Inflammatory macrophage treated with lipopolysaccharide for 1 hour (primary cell): ENCODE data around the gene HSPA2.
"Not testable (repeated sequence)": the region's sequence is repeated elsewhere in the genome, so short reads cannot be mapped to it uniquely, and the experiment has no call there.

Source experiments
- DNase-seq, 2 donors: peaks; one replicate each; pipeline ENCODE4 v3.0.0-alpha.2; 2020 to 2022

HSPA2 gene

DNA sequence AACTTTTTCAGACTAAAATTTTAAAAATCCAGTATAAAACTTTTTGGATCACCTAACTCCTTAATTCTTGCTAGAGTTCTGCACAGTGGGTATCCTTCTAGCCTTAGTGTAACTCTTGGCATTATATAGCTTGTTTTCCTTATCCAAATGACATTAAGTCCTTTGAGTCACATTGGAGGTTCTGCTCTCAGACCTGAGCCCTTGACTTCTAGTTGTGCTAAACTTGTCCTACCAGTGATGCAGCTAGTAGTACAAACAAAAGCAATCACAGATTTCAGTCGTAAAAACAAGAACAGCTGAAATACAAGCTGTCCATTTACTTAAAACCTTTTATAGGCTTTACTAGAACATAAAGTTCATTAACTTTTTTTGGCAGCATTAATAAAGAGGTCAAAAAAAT is 25.5 kb upstream of the HSPA2 start:
- DNase-seq, result no peak

DNA sequence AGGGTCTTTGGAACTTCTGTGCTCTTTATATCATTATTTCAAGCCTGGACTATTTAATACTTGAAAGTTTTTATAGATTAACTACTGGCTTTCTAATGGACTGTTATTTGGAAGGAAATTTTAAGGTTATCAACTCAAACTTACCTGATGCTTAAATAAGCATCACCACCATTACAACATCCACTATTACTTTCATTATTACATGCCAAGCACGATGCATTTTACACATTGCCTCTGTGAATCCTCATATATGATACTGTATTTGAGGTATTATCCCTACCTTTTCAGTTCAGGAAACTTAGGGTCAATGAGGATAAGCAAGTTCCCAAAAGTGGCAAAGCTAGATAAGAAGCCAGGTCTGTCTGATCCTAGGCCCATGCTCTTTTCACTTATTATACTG is 23.6 kb upstream of the HSPA2 start:
- DNase-seq, result no peak

GRCh38 chr14:64517667-64518066 is 22.9 kb upstream of the HSPA2 start:
- not testable (repeated sequence) for DNase-seq

GRCh38 chr14:64518229-64518628 is 22.3 kb upstream of the HSPA2 start:
- DNase-seq, result no peak

DNA sequence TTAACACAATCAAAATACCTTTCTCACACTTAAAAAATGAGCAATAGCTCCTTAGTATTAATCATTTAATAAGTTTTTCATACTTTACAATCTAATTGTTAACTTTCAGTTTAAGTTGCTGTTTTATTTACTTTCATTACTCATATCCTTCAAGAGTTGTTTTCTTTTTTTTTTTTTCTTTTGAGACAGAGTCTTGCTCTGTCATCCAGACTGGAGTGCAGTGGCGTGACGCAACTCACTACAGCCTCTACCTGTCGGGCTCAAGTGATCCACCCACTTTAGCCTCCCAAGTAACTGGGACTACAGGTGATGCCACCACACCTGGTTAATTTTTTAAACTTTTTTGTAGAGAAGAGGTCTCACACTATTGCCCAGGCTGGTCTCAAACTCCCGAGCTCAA is 19.8 kb upstream of the HSPA2 start:
- no peak for DNase-seq

GRCh38 chr14:64522591-64523355 is 17.8 kb upstream of the HSPA2 start:
- DNase-seq, result no peak

DNA sequence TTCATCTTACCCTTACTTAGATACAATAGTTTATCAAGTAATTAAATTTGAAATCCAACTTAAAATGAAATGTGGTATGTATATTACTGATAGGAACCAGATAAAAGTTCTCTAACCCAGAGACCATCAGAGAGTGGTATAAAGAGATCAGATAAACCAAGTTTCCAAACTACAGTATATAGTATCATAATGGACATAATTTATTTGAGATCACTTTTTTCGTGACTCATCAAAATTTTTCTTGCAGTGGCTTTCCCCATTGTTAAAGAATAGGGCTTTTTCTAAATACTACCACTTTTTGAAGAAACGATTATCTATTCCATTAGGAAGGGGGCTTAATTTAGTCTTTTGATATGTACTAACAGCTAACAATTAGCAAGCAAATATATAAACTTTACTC is 15.2 kb upstream of the HSPA2 start:
- DNase-seq, result no peak

DNA sequence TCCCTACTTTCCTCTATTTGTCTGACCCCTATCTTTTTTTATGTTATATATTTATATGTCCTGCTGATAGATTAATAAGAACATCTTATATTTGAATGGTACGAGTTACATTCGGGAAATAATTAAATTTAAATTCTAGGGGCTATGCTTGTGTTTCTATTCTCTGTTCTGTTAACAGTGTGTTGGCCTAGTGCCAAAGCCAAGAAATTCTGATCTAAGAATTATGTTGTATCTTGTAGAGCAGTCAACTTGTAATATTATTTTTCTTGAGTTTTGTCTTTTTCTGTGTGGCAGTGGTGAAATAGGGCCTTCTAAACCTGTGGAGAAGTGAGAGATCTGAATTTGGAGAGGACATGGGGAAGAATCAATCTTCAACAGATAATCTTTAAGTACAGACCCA is 9.0 kb upstream of the HSPA2 start:
- DNase-seq, result no peak

GRCh38 chr14:64536488-64537245 is 3.9 kb upstream of the HSPA2 start:
- DNase-seq, result no peak

DNA sequence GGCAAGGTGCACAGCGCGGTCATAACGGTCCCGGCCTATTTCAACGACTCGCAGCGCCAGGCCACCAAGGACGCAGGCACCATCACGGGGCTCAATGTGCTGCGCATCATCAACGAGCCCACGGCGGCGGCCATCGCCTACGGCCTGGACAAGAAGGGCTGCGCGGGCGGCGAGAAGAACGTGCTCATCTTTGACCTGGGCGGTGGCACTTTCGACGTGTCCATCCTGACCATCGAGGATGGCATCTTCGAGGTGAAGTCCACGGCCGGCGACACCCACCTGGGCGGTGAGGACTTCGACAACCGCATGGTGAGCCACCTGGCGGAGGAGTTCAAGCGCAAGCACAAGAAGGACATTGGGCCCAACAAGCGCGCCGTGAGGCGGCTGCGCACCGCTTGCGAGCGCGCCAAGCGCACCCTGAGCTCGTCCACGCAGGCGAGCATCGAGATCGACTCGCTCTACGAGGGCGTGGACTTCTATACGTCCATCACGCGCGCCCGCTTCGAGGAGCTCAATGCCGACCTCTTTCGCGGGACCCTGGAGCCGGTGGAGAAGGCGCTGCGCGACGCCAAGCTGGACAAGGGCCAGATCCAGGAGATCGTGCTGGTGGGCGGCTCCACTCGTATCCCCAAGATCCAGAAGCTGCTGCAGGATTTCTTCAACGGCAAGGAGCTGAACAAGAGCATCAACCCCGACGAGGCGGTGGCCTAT is 875 bp downstream of the HSPA2 start:
- DNase-seq, result no peak

GRCh38 chr14:64541972-64542835 is 1.7 kb downstream of the HSPA2 start:
- DNase-seq, result no peak

DNA sequence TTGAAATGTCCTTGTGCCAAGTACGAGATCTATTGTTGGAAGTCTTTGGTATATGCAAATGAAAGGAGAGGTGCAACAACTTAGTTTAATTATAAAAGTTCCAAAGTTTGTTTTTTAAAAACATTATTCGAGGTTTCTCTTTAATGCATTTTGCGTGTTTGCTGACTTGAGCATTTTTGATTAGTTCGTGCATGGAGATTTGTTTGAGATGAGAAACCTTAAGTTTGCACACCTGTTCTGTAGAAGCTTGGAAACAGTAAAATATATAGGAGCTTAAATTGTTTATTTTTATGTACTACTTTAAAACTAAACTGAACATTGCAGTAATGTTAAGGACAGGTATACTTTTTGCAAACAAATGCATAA is 2.3 kb downstream of the HSPA2 start:
- no peak for DNase-seq

DNA sequence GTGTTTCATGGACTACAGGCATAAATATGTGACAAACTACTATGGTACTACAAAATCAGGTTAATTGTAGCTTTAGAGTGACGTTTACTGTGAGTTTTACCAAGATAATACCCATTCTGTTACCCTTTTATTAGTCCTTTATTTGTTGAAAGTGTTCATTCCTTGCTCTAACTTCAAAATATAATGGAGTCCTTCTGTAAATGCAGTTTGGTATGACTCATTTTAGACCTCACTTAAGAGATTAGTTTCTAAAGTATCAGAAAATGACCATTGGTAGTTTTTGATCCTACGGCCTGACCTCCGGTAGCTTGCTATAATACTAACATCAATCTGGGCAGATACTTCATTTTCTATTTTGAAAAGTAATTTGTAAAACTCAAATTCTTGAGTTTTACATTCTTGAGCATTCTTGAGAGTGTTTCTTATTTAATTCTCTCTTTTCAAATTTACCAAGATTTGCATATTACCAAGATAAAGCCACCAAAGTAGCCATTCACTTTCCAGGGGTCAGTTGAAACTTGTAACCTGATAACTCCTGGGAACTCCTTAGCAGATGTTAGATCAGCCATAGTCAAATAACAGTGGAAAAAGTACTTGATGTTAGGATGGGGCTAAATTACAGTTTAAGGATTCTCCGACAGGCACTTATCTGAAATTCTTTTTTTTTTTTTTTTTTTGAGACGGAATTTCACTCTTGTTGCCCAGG is 4.2 kb downstream of the HSPA2 start:
- DNase-seq, result no peak

GRCh38 chr14:64549016-64549415 is 8.5 kb downstream of the HSPA2 start:
- DNase-seq, result no peak

DNA sequence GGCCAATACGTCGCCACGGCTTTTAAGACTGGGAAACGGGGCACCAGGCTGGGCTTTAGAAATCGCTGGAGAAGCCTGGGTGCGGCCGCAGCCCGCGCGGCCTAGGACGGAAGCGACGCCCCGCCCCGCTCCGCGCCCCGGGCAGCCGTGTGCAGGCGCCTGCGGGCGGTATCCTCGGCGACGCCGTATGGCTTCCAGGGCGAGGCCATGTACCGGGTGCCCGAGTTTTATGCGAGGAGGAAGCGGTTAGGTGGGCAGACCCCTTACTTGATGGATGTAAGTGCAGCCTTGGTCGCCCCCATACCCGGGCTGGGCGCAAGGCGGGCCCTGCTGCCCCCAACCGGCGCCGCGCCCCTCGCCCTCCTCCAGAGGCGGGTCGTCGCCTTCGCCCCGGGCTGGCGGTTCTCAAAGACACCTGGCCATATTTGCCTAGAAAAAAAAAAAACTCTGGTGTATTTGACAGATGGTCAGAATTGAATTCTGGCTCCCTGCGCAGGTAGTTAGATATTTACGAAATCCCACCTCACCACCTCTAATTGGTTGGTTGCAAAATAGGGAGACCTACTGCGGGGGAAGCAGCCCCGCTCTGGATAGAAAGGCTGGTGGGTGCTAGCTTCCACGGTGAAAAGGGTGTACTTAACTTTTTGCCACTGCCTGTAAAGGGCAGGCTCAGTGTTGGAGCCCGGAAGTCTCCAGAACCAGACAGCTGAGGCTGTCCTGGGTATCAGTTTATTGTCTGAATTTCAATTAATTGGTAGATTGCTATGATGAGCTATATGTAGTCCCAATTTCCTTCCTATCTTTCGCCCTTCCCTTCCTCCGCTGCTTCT is 9.5 kb downstream of the HSPA2 start, which contains the start of gene PPP1R36:
Gene PPP1R36 (plus strand): TSS at position 171 of the 830 bp plus-strand sequence. CDS start 37 bp downstream, at position 208.
- DNase-seq, result peak; percentile 23 to 41

GRCh38 chr14:64550621-64551333 is 10.2 kb downstream of the HSPA2 start:
- no peak for DNase-seq

DNA sequence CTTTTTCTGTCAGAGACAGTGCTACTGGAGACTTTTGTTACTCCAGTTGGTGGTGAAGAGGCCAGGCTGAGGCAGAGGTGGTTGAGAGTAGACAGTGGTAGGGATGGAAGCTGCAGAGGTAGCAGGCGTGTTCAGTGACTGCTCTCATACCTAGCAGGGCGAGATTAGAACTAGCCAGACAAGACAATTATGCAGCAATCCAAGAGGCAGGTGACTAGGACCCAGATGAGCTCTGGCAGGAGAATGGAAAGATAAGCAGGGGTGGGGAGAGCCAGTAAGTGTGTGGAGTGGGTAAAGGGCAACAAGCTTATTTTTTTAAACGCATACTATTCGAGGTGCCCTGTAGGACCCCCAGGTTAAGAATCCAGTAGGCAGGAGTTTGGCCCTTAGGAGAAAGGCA is 14.0 kb downstream of the HSPA2 start:
- no peak for DNase-seq

GRCh38 chr14:64556526-64556925 is 16.0 kb downstream of the HSPA2 start:
- DNase-seq, result no peak

GRCh38 chr14:64558216-64558615 is 17.7 kb downstream of the HSPA2 start:
- DNase-seq, result not testable (repeated sequence)

DNA sequence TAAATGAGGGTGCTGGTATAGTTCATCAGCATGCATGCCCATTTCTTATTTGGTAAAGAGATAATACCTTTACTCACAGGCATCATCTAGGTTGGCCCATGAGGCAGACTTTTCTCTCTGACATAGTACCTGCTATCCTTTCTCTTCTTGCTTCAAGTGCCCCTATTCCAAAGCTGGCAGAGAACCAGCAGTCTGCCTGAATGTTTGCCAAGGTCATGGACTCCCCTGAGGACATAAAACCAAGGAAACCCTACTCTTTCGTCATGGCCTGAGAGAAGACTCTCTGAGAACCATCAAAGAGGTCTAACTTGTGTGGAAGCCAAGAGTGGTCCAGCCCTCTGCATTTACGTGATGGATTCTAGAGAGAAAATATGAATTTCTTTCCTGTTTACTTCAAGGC is 21.1 kb downstream of the HSPA2 start:
- no peak for DNase-seq
